Measurements from ENCODE around the gene BAG5.
"Not testable (repeated sequence)": the region's sequence is repeated elsewhere in the genome, so short reads cannot be mapped to it uniquely, and the experiment has no call there.

The BAG5 gene, protein sequence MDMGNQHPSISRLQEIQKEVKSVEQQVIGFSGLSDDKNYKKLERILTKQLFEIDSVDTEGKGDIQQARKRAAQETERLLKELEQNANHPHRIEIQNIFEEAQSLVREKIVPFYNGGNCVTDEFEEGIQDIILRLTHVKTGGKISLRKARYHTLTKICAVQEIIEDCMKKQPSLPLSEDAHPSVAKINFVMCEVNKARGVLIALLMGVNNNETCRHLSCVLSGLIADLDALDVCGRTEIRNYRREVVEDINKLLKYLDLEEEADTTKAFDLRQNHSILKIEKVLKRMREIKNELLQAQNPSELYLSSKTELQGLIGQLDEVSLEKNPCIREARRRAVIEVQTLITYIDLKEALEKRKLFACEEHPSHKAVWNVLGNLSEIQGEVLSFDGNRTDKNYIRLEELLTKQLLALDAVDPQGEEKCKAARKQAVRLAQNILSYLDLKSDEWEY

DNA sequence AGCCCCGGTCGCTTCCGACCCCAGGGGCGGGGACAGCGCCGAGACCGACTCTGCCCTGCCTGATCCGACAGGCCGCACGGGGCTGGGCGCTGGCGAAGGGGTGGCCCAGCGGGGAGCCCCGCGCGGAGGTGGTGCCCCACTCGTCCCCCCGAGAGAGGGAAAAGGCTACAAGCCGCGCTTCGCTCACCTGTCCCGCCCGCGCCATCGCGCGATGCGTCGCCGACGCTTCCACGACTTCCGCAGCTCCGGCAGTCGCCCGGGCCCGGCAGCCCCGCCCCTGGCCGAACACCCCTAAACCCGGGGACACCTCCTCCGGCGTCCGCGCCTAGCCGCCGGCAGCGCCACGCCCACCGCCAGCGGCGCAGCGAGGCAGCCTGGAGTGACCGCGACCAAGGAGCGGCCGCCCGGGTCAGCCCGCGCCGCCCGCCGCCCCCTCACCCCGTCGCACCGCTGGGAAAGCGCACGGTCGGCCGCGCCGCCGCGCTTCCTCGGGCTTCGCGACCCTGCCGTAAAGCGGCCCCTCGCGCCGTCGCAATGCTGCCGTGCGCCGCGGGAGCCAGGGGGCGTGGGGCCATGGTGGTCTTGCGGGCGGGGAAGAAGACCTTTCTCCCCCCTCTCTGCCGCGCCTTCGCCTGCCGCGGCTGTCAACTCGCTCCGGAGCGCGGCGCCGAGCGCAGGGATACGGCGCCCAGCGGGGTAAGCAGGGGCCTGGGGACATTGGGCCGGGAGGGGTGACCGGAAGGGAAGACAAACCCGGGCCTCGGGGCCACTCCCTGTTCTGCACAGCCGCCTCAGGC is at the start of gene BAG5, which contains the start of gene COA8:
Gene BAG5 (minus strand): TSS at position 229 of the 797 bp plus-strand sequence. CDS start 1,493 bp downstream, outside the sequence.
Gene COA8 (plus strand): TSS at position 532 of the 797 bp plus-strand sequence. CDS start 42 bp downstream, at position 574.
- Mint-ChIP-seq H3K4me1 (ENCODE audit: low read depth) (peaks cover 62% of the 10 kb centered on the region), H3K36me3 (peaks cover 7% of the 10 kb centered on the region)

DNA sequence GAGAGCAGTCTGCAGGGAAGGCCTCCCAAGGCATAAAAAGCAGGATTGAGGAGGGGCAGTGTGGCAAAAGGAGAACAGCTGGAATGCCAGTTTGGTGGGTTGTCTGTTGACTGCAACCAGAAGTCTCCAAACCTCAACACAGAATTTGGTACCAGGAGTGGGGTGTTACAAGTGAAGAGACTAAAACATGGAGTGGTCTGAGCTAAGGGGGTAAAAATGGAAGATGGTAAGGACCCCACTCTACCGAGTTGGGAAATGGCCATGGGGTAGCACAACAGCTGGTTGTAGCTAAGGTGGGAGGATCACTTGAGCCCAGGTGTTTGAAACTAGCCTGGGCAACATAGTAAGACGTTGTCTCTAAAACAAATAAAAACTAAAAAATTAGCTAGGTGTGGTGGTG is 48.8 kb upstream of the BAG5 start:
- Mint-ChIP-seq H3K27me3 (peaks cover 3% of the 10 kb centered on the region), H3K4me3 (no peak overlapping the region), H3K27ac (no peak overlapping the region), H3K4me1 (ENCODE audit: low read depth) (peaks cover 17% of the 10 kb centered on the region), H3K36me3 (no peaks in the 10 kb centered on the region), H3K9me3 (ENCODE audit: low read depth) (no peaks in the 10 kb centered on the region)

More for the DNA sequence above, at the start of gene BAG5, which contains the start of gene COA8:
- Mint-ChIP-seq H3K9me3 (ENCODE audit: low read depth) (no peaks in the 10 kb centered on the region), H3K27me3 (no peaks in the 10 kb centered on the region), H3K4me3 (peak within 1 kb of the TSS; percentile 99), H3K27ac (peak within 1 kb of the TSS; percentile 95)

DNA sequence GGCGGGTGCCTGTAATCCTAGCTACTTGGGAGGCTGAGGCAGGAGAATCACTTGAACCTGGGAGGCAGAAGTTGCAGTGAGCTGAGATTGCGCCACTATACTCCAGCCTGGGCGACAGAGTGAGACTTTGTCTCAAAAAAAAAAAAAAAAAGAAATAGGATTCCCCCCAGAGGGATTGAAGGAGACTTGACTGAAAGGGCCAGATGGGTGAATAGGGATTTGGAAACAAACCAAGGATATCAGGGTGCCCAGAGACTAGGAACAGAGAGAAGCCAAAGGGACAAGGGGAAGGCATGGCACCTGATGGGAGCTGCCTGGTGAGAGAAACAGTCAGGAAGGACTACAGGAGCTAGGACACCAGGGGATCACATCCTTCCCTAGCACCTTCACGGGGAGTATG is 46.6 kb upstream of the BAG5 start:
- not testable (repeated sequence) for H3K4me3 Mint-ChIP-seq; H3K9me3 Mint-ChIP-seq (ENCODE audit: low read depth); H3K36me3 Mint-ChIP-seq; H3K27ac Mint-ChIP-seq; H3K27me3 Mint-ChIP-seq
- H3K4me1 Mint-ChIP-seq (ENCODE audit: low read depth): peaks cover 17% of the 10 kb centered on the region

DNA sequence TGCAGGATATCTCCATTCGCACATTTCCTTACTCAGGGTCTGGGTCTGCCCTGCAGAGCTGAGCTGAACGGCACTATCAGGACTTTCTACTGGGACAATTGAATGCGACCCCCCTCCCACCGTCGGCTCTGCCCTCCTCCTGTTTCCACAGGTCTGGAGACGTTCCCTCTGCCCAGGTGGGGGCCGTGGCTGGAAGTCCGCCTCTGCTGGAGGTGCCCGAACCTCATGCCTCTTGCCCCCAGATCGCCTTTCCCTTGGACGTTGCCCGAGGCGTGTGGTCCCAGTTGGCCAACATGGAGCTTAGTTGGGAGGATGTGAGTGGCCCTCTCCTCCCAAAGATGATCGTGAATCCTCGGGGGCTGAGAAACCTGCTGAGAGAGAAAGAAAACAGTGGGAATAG is 45.4 kb upstream of the BAG5 start:
- H3K36me3 Mint-ChIP-seq: no peaks in the 10 kb centered on the region
- H3K9me3 Mint-ChIP-seq (ENCODE audit: low read depth): no peaks in the 10 kb centered on the region
- peak overlapping the region; percentile 87 for H3K4me3 Mint-ChIP-seq
- H3K27ac Mint-ChIP-seq: no peak overlapping the region
- peaks cover 3% of the 10 kb centered on the region for H3K27me3 Mint-ChIP-seq
- H3K4me1 Mint-ChIP-seq (ENCODE audit: low read depth): peaks cover 17% of the 10 kb centered on the region

DNA sequence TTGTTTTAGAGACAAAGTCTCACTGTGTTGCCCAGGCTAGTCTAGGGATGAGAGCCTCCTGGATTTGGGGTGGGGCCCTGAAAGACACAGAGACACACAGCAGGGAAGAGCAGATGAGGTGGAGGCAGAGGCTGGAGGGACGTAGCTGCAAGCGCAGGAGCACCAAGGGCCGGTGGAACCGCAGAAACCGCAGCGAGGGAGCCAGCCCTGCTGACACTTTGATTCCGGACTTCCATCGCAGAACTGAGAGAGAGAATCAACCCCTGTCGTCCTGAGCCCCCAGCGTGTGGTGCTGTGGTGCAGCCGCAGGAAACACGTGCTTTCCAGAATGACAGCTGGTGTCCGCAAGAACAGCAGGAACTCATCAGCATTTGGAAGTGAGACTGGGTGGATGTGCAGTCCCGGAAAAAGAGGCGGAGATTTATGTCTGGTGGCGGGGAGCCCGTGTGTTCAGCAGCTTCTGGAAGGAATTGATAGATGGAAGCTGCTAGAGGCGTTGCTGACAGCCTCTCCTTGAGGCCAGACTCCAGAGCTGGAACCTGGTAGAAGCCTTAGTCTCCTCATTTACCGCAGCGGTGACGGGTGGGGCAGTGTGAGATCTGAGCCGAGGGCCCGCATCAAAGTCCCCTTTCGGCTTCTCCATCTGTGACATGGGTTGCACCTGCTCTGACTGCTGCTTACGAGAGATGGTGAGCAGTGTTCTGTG is 44.7 kb upstream of the BAG5 start:
- peak overlapping the region; percentile 34 for H3K27ac Mint-ChIP-seq
- peak overlapping the region; percentile 87 for H3K4me3 Mint-ChIP-seq
- peaks cover 17% of the 10 kb centered on the region for H3K4me1 Mint-ChIP-seq (ENCODE audit: low read depth)
- H3K9me3 Mint-ChIP-seq (ENCODE audit: low read depth): no peaks in the 10 kb centered on the region
- no peaks in the 10 kb centered on the region for H3K36me3 Mint-ChIP-seq
- peaks cover 3% of the 10 kb centered on the region for H3K27me3 Mint-ChIP-seq

DNA sequence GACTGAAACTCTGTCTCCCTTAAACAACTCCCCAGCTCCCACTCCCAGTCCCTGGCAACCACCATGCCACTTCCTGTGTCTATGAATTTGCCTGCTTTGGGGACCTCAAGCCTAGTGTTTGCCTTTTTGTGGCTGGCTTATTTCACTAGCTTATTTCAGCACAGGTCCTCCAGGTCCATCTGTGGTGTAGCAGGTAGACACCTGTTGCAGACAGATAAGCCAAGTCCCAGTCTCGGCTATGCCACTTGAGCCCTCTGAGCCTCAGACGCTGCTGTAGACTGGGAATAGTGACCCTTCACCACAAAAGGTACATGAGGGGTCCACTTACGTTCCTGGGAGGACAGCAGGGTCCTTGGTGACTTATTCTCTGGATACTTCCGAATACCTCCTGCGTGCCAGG is 42.2 kb upstream of the BAG5 start:
- Mint-ChIP-seq H3K27me3 (peaks cover 3% of the 10 kb centered on the region), H3K9me3 (ENCODE audit: low read depth) (no peaks in the 10 kb centered on the region), H3K36me3 (no peaks in the 10 kb centered on the region), H3K4me1 (ENCODE audit: low read depth) (peaks cover 17% of the 10 kb centered on the region), H3K4me3 (no peak overlapping the region), H3K27ac (no peak overlapping the region)

DNA sequence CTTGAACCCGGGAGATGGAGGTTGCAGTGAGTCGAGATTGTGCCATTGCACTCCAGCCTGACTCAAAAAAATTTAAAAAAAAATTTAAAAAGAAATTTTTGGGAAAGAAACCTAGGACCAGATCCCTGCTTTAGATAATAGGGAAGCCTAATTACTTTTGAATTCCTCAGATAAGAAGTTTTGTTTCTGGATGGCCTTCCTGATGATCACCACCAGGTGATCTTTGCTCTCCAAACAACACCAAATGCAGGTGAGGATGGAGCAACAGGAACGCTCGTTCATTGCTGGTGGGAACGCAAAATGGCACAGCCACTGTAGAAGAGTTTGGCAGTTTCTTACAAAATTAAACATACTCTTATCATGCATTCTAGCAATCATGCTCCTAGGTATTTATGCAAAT is 38.0 kb upstream of the BAG5 start:
- H3K36me3 Mint-ChIP-seq: no peaks in the 10 kb centered on the region
- H3K4me1 Mint-ChIP-seq (ENCODE audit: low read depth): no peaks in the 10 kb centered on the region
- no peaks in the 10 kb centered on the region for H3K9me3 Mint-ChIP-seq (ENCODE audit: low read depth)
- no peak overlapping the region for H3K4me3 Mint-ChIP-seq
- H3K27ac Mint-ChIP-seq: no peak overlapping the region
- no peaks in the 10 kb centered on the region for H3K27me3 Mint-ChIP-seq

DNA sequence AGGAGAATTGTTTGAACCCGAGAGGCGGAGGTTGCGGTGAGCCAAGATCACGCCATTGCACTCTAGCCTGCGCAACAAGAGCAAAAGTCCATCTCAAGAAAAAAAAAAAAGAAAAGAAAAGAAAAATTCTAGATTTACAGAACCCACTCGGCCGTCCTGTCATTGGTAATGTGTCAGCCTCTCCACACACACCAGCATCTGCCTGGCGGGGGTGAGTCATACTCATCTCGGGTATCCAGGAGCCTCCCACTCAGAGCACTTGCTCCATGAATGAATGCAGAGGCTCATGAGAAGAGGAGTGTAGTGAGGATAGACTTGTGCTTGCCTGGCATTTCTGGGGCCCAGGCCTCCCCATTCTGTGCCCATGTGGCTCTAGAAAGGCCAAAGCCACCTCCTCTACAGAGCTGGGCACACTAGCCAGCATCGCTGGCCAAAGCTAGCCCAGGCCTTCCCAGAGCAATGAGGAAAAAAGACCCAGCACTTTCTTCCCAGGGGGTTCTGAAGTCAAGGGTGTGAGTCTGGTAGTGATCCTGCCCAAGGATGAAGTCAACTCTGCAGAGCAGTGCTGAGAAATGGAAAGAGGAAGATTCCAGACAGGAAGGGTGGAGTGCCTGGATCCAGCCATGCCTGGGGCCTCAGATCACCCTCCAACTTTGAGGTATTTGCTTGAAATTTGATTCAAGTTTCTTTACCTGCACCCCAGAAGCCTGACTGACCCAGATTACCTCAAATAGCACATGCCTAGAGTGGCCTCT is 35.3 kb upstream of the BAG5 start:
- no peaks in the 10 kb centered on the region for H3K36me3 Mint-ChIP-seq
- no peaks in the 10 kb centered on the region for H3K4me1 Mint-ChIP-seq (ENCODE audit: low read depth)
- no peaks in the 10 kb centered on the region for H3K9me3 Mint-ChIP-seq (ENCODE audit: low read depth)
- no peak overlapping the region for H3K27ac Mint-ChIP-seq
- H3K4me3 Mint-ChIP-seq: no peak overlapping the region
- no peaks in the 10 kb centered on the region for H3K27me3 Mint-ChIP-seq

DNA sequence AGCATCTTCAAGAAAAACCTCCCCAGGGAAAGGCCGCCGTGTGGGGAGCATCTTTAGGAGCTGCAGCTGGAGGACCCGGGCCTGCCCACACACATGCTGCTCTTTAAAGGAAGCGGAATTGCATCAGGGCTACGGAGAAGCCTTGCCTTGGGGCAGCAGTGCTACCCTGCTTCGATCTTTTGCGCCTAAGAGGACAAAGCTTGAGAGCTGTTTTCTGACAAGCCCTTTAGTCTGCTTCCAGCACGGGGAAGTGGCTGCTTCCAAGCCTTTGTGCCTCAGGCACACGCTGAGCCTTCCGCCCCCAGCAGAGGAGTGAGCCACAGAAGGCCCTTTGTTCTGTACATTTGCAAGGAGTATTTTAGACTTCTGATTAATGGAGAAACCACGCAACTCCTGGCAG is 31.8 kb upstream of the BAG5 start:
- Mint-ChIP-seq H3K4me1 (ENCODE audit: low read depth) (no peaks in the 10 kb centered on the region), H3K36me3 (no peaks in the 10 kb centered on the region), H3K27me3 (no peaks in the 10 kb centered on the region), H3K27ac (no peak overlapping the region), H3K4me3 (no peak overlapping the region), H3K9me3 (ENCODE audit: low read depth) (no peaks in the 10 kb centered on the region)

DNA sequence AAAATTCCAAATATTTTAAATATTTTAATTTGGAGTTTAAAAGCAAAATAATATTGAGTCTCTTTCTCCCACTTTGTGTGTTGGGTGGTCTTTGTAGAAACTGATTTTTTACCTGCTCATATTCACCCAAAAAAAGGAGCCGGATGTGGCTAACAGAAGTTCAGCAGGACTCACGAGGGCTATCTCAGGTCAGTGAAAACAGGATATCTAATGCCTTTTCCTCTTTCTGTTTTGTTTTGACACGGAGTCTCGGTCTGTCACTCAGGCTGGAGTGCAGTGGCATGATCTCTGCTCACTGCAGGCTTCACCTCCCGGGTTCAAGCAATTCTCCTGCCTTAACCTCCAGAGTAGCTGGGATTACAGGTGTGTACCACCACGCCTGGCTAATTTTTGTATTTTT is 31.1 kb upstream of the BAG5 start:
- Mint-ChIP-seq H3K27ac (no peak overlapping the region), H3K4me3 (no peak overlapping the region)

DNA sequence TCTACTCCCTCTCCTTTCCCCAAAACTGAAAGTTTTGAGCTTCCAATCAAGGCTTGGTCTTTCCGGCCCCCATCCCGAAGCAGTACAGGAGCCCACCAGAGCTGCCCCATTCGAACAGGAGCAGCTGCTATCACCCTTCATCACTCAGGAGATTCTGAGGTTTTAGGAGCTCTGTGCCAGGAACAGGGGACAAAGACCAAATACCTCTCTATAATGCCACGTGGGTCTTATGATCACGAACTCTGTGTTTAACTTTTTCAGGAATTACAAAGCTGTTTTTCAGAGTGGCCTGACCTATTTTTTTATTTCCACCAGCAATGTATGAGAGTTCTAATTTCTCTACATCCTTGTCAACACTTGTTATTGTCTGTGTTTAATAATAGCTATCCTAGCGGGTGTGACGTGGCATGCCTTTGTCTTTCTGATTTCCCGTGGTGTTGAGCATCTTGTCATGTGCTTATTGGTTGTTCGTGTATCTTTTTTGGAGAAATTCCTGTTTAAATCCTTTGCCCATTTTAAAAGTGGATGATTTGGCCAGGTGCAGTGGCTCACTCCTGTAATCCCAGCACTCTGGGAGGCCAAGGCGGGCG is 22.0 kb upstream of the BAG5 start:
- H3K27ac Mint-ChIP-seq: no peak overlapping the region

More for the DNA sequence above, 31.1 kb upstream of the BAG5 start:
- H3K4me1 Mint-ChIP-seq (ENCODE audit: low read depth): no peaks in the 10 kb centered on the region
- no peaks in the 10 kb centered on the region for H3K9me3 Mint-ChIP-seq (ENCODE audit: low read depth)
- no peaks in the 10 kb centered on the region for H3K27me3 Mint-ChIP-seq
- no peaks in the 10 kb centered on the region for H3K36me3 Mint-ChIP-seq

DNA sequence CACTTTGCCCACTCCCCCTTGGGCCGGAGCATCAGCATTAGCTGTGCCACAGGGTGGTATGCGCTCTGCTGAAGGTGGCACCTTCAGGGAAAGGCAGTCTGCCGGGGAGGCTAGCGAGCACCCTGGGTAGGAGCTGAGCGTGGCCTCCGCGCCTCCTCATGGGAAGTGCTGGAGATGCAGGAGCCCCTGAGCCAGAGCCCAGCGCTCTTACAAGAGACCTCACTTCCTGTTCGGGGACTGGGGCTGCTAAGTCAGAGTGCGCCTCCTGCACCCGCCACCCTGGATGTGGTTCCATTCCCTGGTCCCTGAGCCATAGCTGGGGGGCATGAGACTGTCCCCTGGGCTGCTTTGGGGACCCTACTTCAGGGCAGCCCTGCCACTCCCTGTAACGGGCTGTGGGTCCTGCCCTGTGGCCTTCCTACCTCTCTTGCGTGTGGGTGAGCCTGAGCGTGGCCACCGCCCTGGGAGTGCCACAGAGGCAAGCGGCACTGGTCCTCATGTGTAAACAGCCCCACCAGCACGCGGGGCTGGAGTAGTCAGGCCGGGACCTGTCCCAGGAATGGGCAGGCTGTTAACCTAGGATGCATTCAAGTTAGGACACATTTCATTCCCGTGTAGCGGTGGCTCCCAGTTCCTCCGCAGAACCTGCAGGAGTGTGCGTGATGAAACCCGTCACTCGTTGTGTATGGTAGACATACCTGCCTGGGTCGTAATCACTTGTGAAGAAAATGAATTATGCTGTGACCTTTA is 19.7 kb upstream of the BAG5 start:
- no peaks in the 10 kb centered on the region for H3K9me3 Mint-ChIP-seq (ENCODE audit: low read depth)
- peaks cover 1% of the 10 kb centered on the region for H3K4me1 Mint-ChIP-seq (ENCODE audit: low read depth)
- H3K27ac Mint-ChIP-seq: no peak overlapping the region
- peaks cover 5% of the 10 kb centered on the region for H3K36me3 Mint-ChIP-seq
- H3K4me3 Mint-ChIP-seq: no peak overlapping the region
- H3K27me3 Mint-ChIP-seq: no peaks in the 10 kb centered on the region

More for the DNA sequence above, 22.0 kb upstream of the BAG5 start:
- Mint-ChIP-seq H3K9me3 (ENCODE audit: low read depth) (no peaks in the 10 kb centered on the region), H3K4me3 (no peak overlapping the region), H3K4me1 (ENCODE audit: low read depth) (peaks cover 1% of the 10 kb centered on the region), H3K27me3 (no peaks in the 10 kb centered on the region), H3K36me3 (peaks cover 5% of the 10 kb centered on the region)

DNA sequence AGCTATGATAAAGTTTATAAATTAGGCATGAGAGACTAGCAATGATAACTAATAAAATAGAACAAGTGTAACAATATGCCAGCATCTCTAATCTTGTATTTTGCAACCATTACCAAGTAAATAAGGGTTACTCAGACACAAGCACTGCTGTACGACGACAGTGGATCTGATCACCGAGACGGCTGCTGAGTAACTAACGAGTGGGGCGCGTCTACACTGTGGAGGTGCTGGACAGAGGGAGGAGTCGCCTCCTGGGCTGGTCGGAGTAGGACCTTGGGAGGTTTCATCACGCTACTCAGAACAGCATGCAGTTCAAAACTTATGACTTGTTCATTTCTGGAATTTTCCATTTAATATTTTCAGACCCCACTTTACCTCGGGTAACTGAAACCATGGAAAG is 18.7 kb upstream of the BAG5 start:
- Mint-ChIP-seq H3K4me3 (no peak overlapping the region), H3K36me3 (peaks cover 5% of the 10 kb centered on the region)

More for the DNA sequence above, 18.7 kb upstream of the BAG5 start:
- H3K27ac Mint-ChIP-seq: no peak overlapping the region
- H3K27me3 Mint-ChIP-seq: no peaks in the 10 kb centered on the region
- no peaks in the 10 kb centered on the region for H3K9me3 Mint-ChIP-seq (ENCODE audit: low read depth)
- H3K4me1 Mint-ChIP-seq (ENCODE audit: low read depth): no peaks in the 10 kb centered on the region

Data from activated naive CD8-positive, alpha-beta T cell (primary cell).